Stimulated activated CD8-positive, alpha-beta memory T cell treated with anti-CD3 and anti-CD28 coated beads, Interleukin-7, amount 100 ng/mL, for 48 hours (primary cell): ENCODE data around the gene ZNF286A.
"Not testable (repeated sequence)": the region's sequence is repeated elsewhere in the genome, so short reads cannot be mapped to it uniquely, and the experiment has no call there.

ENCODE experiments used
- DNase-seq, 2 donors: peaks; one replicate each; pipeline ENCODE4 v3.0.0-alpha.2; 2020; ENCODE audit warnings: low read depth in 1 of 2; ENCODE audit errors: extremely low read depth in 1 of 2

The ZNF286A gene

DNA sequence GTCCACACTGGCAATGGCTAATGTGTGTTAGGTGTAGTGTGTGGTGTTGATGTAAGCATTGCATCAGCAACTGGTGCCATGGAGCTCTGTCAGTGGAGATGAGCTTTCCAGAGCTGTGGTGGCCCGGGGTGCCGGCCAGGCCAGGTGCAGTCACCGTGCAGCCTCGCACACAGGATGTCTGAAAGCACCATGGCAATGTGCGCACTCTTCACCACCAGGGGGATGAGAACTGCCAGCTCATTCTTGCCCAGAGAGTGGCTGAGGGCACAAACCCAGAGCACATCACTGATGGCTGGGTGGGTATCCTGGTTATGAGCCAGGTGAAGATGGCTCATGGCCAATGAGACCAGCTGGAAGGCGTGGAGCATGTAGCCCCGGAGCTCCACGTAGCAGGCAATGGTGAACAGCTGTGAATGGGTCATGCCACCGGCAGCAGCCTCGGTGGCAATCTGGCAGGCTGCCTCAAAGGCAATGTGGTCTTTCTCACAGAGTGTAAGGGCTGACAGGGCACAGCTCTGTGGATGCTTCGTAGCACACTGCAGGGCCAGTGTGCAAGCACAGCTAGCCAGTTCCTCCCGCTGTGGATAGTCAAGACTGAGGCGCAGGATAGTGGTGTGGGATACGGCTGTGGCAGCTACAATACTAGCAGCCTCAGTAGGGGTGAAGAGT, 69.4 kb downstream of the ZNF286A start:
- DNase-seq: not testable (repeated sequence)
